DOHH2 (cell line): Measurements from ENCODE around the gene AP5S1.

Source experiments
- CTCF ChIP-seq: fragments of 200-600 bp; sonication (generic); IDR thresholded peaks from one replicate; pipeline ENCODE4 v1.5.1; 2014; ENCODE audit warnings: antibody characterized with exemption, mild to moderate bottlenecking, low read depth, low read length; ENCODE audit not compliant: poor library complexity, severe bottlenecking
- EZH2phosphoT487 ChIP-seq: fragments of 200-600 bp; sonication (generic); IDR thresholded peaks from 2 replicates; pipeline ENCODE4 v1.6.1; 2017; ENCODE audit warnings: borderline replicate concordance, mild to moderate bottlenecking, antibody characterized with exemption, low read length, moderate library complexity, mixed read lengths

- TF ChIP-seq CTCF (no peak), EZH2phosphoT487 (no peak)
These were observed 28.2 kb downstream of the AP5S1 start for GRCh38 chr20:3848565-3848964.
